ENCODE measurements around the gene SLC34A3.
A peak's percentile ranks its signal among the peaks of the same experiment; 100 is the strongest.
"Not testable (repeated sequence)": the region's sequence is repeated elsewhere in the genome, so short reads cannot be mapped to it uniquely, and the experiment has no call there.

SLC34A3 gene

DNA sequence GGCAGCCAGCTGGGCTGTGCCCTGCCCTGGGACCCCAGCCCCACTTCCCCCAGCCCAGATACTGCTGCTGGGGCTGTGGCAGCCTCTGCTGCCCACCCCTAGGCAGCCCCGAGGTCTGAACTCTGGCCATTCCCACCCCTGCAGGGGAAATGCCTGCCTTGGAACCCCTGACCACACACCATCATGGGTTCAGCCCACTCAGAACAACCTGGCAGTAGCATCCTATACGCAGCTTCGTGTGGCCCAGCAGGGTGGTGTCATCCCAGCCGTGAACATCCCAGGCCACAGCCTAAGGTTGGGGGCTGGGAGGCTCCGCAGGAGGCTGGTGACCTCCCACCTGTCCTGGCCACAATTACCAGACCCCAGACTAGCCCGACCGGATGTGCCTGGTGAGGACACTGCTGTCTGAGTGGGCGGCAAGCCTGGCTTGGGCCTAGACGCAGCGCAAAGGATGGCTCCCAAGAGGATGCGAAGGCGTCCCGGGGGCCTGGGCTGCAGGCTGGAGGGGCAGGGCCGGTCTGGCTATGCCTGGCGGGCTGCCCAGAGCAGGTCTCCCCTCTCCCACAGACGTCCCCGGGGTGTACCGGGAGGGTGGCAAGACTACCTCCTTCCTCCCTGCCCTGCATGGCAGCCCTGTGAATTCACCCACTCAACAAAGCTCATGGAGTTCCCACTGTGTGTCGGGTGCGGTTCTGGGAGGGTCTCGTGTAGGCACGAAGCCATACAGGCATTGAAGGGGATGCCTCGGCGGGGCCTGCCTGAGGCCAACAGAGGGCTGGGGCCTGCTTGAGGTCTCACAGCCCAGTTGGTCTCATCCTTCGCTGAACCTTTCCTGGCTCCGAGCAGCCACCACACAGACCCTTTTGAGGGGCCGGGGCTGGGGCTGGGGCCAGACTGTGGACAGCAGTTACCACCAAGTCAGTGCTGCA, 1.5 kb upstream of the SLC34A3 start:
- no peak for DNase-seq (ENCODE audit: low read depth)

DNA sequence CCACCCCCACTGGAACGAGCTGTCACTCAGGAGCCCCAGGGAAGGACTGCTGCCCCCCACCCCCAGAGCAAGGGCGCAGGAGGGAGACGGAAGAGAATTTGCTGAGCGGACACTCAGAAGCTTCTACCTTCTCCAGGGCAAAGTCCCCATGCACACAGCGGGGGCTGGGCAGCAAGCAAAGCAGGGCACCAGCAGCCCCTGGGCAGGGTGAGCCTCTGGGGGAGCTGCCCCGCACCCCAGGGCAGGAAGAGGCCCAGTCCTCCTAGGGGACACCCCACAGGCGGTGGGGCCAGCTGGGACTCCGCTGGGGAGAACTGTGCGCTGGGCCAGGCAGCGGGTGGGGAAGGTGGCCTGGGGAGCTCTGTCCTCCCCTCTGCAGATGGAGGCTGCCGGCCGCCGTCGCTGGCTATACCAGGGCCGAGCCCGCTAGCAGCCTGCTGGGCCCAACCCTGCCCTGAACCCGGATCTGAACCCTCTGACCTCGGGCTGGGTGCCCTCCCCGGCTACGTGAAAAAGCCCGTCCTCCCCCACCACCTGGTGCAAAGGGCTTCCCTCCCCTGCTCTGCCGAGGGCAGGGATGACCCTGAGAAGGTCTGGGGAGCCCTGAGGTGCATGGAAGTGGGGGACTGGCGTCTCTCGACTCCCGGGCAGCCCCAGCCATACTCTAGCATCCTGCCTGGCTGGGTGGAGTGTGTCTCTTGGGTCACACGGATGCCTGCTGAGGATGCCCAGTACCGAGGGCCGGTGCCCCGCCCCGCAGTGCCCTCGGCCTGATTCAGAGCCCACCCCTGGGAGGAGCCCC, 597 bp upstream of the SLC34A3 start:
- no peak for DNase-seq (ENCODE audit: low read depth)

DNA sequence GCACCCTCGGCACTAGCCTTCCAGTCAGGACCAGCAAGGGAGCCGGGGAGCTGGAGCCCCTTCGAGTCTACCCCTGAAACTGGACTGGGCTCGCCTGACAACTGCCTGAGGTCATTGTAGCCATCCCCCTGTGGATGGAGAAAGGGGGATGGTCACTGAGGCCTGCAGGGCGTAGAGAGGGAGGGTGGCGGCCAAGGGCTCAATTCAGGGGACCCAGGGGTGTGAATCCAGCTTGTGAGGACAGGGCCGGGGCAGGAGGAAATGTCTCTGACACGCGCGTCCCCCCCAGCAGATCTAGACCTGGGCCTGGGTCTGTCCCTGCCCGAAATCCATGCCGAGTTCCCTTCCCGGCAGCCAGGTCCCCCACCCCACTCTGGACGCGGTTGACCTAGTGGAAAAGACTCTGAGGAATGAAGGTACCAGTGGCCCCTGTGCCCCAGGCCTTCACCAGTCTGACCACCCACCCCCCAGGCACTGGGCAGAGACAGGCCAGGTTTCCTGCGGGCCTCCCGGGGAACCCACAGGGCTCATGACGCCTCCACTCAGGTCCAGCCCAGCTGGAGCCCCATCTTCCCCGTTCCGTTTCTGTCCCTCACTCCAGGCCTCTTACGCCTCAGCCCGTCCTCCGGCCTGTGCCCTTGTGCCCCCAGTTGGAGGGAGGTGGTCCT, 805 bp downstream of the SLC34A3 start:
- no peak for DNase-seq (ENCODE audit: low read depth)

DNA sequence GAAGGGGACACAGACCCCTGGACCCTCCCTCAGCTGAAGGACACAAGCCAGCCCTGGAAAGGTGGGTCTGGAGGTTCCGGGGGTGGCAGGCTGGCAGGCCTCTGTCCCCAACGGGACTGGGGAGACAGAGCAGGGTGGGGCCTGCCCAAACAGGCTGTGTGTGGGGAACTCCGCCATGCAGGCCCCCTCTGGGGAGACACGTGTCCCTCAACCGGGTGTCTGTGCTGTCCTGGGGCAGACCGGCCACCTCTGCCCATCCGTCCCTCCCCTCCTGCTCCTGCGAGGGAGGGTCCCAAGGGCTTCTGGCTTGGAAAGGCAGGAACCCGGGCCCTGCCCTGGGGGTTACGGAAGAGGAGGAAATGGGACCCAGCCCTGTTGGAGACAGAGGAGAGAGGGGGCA, 1.4 kb downstream of the SLC34A3 start:
- no peak for DNase-seq (ENCODE audit: low read depth)

DNA sequence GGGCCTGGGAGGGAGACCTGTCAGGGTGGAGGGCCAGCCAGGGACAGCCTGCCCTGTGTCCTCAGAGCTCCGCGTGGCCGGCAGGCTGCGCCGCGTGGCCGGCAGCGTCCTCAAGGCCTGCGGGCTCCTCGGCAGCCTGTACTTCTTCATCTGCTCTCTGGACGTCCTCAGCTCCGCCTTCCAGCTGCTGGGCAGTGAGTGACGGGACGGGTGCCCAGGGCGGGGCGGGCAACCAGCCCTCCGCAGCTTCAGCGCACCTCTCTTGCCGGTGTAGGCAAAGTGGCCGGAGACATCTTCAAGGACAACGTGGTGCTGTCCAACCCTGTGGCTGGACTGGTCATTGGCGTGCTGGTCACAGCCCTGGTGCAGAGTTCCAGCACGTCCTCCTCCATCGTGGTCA, 1.8 kb downstream of the SLC34A3 start:
- DNase-seq (ENCODE audit: low read depth), result no peak

DNA sequence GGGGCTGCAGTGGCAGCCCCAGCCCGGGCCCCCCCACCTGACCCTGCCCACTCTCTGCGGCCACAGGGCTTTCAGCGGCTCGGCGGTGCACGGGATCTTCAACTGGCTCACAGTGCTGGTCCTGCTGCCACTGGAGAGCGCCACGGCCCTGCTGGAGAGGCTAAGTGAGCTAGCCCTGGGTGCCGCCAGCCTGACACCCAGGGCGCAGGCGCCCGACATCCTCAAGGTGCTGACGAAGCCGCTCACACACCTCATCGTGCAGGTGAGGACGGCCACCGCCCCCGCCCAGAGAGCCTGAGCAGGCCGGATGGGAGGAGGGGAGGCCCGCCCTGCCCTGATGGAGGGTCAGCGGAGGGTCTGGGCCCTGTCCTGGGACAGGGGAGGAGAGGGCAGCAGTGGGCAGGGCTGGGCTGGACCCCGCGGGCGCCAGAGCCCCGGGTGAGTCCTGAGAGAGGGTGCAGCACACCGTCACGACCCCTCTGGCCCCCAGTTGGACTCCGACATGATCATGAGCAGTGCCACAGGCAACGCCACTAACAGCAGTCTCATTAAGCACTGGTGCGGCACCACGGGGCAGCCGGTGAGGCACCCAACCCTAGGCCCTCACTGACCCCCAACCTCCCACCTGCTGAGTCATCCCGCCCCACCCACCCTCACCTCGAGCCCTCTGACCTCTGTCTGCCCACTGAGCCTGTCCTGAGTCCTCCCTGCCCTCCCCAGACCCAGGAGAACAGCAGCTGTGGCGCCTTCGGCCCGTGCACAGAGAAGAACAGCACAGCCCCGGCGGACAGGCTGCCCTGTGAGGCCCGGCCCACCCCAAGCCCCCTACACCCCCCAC, 2.7 kb downstream of the SLC34A3 start:
- DNase-seq (ENCODE audit: low read depth), result no peak

DNA sequence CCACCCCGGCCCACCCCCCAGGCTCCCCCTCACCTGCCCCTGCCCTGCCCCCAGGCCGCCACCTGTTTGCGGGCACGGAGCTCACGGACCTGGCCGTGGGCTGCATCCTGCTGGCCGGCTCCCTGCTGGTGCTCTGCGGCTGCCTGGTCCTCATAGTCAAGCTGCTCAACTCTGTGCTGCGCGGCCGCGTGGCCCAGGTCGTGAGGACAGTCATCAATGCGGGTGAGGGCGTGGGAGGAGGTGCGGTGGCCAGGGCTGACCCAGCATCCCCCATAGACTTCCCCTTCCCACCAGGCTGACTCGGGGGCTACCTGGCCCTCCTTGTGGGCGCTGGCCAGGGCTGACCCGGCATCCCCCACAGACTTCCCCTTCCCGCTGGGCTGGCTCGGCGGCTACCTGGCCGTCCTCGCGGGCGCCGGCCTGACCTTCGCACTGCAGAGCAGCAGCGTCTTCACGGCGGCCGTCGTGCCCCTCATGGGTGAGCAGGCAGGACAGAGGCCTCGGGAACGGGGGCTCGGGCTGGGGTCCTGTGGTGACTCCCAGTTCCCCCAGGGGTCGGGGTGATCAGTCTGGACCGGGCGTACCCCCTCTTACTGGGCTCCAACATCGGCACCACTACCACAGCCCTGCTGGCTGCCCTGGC, 3.5 kb downstream of the SLC34A3 start:
- no peak for DNase-seq (ENCODE audit: low read depth)

DNA sequence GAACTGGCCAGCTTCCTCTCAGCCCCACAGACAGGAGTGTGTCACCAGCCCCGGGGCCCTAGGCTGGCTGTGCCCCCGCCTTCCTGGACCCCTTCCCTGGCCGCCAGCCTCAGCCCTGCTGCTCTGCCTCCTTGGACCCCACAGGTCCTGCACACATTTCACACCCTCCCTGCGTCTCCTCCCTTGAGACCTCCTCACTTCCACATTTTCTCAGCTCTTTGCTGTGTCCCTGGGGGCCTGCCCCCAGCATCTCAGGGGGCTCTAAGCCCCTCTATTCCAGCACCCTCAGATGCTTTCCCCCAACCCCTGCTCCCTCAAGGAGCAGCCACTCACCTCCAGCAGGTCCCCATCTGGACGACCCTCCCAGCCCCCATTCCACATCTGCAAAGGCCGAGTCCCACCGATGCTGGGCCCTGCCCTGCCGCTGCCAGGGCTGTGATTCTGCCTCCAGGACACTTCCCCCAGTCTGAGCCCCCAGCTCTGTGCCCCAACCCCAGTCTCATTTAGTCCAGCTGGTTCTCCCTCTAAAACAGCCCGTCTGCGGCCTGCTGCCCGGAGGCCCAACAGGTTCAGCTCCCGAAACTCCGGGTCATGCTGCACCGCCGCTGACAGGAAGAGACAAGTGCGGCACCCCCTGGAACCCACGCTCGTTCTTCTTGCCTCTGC, 4.2 kb downstream of the SLC34A3 start:
- DNase-seq (ENCODE audit: low read depth), result no peak

DNA sequence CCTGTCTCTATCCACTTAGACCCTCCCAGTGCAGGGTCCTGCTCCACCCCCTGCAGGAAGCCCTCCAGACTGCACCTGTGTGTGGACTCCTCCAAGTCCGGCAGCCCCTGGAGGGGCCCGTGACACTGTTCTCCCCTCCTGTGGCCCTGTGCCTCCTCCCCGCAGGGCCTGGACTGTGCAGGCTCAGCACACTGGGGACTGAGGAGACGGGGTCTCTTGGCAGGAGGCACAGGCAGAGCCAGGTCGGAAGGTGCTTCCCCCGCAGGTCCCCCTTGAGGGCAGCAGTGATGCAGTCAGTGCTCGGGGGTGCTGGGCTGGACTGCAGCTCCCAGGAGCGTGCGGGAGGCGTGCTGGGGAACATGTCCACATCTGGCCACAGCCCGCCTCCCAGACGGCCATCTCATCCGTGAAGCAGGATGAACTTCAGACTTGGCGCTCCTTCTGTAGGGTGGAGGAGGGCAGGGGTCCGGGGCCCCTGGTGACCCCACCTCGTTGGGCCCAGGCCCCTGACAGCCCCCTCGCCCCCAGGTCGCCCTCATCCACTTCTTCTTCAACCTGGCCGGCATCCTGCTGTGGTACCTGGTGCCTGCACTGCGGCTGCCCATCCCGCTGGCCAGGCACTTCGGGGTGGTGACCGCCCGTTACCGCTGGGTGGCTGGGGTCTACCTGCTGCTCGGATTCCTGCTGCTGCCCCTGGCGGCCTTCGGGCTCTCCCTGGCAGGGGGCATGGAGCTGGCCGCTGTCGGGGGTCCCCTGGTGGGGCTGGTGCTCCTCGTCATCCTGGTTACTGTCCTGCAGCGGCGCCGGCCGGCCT, 4.9 kb downstream of the SLC34A3 start:
- DNase-seq (ENCODE audit: low read depth), result no peak

DNA sequence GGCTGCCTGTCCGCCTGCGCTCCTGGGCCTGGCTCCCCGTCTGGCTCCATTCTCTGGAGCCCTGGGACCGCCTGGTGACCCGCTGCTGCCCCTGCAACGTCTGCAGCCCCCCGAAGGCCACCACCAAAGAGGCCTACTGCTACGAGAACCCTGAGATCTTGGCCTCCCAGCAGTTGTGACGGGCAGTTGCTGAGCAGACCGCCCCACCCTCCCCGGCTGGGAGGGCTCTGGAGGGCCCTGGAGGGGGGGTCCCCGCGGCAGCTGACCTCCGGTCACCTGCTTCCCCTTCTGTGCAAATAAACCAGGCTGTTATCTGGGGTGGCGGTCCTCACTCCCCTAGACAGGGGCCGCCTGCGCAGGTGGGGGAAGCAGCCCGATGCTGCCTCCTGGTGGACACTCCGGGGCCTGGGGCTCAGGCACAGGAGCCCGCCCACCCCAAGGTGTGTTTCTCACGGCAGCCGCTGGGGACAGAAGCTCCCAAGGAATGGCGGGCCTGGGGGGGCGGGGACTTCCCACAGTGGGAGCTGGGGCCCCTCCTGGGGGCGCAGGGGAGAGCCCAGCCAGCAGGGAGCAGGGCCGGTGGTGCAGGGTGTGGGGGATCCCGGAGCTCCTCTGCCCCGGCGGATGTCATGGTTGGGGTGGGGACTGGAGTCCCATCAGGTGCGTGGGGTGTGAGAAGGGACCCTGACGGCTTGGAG, 5.7 kb downstream of the SLC34A3 start:
- peak; percentile 79 for DNase-seq (ENCODE audit: low read depth)

DNA sequence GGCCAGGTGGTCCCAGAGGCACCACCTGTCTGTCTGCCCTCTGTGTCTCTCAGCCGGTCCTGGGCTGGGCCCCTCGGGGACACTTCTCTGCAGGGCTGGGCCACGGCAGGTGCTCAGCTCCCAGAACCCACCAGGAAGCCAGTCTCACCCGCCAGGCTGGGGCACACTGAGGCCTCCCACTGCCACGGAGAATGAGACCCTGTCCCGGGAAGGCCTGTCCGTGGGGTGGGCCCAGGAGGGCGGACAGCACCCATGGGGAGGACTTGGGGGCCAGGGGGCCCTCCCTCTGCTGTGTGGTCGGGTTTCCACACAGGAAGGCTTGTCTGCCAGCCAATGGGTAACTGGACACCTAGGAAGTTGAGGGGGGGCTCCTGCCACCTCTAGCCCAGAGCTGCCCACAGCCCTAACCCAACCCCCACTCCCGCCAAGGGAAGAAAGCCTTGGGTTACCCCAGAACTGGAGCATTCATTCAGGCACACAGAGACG, 6.3 kb downstream of the SLC34A3 start:
- no peak for DNase-seq (ENCODE audit: low read depth)

DNA sequence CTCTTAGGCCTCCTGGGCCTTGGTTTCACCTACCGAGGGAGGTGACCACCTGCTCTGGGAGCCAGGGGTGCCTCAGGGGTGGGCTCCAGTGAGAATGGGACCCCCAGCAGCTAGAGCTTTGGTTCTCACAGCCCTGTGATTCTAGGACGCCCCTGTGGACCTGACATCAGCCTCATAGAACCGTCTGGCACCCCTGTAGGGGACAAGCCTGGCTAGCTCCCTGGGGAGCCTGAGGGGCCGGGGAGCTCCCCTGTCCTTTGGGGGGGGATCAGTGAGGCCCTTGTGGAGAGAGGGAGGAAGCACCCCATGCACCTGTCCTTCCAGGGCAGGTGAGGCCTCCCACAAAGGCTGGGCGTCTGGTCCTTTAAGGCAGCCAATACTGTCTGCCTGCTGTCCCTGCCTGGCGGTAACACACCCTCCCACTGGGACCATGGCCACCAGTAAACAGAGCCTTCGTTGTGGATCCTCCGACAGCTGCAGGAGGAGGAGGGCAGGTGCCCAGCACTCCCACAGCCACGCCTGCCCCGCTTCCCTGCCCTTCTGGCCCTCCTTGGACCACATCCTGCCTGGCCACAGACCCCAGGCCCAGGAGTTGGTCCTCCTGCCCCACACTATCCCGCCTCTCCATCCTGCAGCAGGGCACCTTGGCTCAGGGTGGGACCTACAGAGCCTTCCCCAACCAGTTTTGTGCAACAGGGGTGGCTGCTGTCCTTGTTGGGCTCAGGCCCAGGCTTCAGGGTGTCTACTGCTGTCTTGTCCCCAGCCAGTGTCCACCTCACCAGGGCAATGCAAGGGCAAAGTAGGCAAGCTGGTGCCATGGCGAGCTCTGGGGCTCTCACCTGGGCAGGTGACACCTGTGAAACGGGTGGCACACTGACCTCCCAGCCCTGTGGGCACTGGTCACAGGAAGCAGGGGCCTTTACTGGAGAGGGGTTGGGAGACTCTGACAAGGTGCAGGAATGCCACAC, 7.3 kb downstream of the SLC34A3 start:
- DNase-seq (ENCODE audit: low read depth), result no peak

DNA sequence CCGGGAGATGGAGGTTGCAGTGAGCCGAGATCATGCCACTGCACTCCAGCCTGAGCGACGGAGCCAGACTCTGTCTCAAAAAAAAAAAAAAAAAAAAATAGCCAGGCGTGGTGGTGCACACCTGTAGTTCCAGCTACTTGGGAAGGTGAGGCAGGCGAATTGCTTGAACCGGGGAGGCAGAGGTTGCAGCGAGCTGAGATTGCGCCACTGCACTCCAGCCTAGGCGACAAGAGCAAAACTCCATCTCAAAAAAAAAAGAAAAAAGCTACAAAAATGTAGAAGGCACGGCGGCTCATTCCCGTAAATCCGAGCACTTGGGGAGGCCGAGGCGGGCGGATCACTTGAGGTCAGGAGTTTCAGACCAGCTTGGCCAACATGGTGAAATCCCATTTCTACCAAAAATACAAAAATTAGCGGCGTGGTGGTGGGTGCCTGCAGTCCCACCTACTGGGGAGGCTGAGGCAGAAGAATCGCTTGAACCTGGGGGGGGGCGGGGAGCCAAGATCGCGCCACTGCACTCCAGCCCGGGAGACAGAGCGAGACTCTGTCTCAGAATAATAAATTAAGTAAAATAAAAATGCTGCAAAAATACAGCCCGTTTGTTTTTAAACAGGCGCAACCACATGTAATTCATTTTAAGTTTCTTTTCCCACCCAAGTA, 9.0 kb downstream of the SLC34A3 start:
- DNase-seq (ENCODE audit: low read depth), result not testable (repeated sequence)

DNA sequence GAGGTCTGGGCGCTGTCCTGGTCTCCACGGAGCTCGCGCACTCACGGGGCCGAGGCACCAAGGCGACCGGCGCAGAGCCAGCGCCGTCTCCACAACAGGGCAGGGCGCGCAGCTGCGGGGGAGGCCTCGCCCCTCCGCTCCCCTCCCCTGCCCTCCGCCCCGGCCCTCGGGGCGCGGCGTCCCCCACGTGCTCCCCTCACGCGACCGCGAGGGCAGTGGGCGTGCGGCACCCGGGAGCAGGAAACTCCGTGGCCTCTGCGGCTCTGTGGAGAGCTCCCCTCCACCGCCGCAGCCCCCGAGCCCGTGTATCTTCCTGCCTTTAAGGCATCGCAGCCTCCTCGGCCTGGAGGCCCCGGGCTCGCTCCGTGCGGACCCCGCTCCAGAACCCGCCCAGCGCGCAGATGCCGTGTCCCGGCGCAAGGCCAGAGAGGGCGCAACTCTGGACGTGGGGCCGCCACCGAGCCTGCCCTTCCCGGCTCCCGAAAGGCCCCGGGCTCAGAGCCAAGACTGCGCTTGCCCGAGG, 9.7 kb downstream of the SLC34A3 start:
- DNase-seq (ENCODE audit: low read depth), result no peak

DNA sequence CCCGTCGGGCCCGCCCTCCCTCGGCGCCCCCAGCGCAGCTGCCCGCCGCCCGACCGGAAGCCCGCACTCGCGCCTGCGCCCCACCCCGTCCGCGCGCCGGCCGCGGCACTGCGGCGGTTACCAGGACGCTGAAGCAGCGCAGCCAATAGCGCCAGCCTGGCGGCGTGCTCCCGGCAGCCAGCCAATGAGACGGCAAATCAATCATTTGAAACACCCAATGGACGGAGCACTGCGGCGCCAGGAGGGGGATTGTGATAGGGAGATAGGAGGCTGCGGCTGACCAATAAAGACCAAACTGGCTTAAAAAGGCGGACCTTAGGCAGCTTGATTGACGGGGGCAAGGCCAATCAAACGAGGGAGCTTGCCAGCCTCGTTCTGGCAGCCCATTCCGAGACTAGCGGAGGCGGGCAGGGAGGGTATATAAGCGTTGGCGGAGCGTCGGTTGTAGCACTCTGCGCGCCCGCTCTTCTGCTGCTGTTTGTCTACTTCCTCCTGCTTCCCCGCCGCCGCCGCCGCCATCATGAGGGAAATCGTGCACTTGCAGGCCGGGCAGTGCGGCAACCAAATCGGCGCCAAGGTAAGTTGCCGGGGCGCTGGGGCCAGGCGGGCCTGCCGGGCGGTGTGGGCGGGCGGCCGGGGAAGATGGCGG, 10.3 kb downstream of the SLC34A3 start, which contains the start of gene TUBB4B:
Gene TUBB4B, plus strand, starts transcription at position 447 of the 649 bp plus-strand sequence. Its CDS starts 74 bp downstream, at position 521.
- peak; percentile 90 for DNase-seq (ENCODE audit: low read depth)
